ENCODE measurements around the gene SNX32. TPM values are rescaled to one million over a fixed set of nuclear protein-coding genes. Genes with fewer than 3 reads are reported as not detected.

SNX32 gene
- total RNA-seq, 1 donor from 2014 or later, result under 0.01 TPM

DNA sequence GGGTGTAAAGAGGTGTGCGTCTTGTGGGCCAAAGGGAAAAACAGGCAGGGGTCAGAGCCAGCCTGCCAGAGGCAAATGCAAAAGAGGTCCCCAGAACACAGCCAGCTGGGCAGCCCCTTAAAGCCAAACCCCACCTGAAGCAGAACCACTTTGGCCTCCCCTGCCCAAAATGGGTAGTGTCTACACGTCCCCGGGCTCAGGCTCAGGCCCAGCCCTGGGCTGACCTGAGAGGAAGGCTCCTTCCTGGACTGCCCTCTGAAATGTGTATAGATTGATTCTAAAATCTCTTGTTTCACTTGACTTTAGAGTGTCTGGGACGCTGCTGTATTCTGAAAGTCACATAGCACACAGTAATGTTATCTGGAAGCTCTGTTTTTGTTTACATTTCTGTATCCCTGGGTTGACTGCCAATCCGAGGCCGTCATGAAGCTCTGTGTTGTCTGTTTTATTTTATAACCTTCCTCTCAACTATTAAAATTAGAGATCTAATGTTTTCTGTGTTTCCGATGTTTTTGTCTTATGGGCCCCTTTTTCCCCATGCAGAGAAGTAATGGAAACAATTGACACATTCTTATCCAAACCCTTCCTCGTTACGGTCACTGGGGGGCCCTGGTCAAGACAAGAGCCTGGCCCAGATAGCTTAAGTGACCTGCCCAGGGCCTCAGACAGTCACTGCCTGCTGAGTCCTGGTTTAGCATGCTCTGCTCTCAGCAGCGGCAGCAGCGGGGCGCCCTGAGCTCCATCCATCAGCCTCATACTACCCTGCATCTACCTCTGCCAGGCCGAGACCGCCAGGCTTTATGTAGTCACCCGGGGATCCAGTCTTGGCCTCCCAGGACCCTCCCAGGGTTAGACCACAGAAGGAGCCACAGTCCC is 36.8 kb upstream of the SNX32 start:
- no peak for DNase-seq (ENCODE audit: low read depth in 2 of 2)

DNA sequence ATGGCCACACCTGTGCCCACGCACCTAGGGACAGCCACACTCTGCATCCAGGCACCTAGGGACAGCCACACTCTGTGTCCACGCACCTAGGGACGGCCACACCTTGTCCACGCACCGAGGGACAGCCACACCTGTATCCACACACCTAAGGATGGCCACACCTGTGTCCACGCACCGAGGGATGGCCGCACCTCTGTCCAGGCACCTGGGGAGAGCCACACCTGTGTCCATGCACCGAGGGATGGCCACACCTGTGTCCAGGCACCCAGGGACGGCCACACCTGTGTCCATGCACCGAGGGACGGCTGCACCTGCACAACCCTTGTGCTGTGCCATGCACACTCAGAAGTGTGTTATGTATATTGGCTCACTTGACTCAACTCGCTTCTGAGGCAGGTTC is 36.1 kb upstream of the SNX32 start:
- DNase-seq (ENCODE audit: low read depth in 2 of 2), result no peak

DNA sequence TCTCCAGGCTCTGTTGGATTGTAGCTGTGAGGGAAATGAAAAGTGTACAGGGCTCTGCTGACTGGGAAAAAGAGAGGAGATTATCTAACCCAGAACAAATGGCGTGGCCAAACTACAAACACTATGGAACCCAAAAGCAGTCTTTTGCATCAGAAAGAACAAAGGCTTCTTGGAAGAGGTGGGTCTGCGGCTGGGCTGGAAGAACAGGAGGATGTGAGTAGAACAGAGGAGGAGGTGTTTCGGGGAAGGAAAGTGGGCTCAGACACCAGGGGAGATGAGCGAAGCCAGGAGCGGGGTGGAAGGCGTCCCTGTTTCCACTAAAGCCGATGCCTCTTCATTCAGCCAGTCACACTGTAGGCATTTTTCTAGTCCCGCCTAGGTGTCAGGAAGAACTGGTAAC is 34.9 kb upstream of the SNX32 start:
- no peak for DNase-seq (ENCODE audit: low read depth in 2 of 2)

DNA sequence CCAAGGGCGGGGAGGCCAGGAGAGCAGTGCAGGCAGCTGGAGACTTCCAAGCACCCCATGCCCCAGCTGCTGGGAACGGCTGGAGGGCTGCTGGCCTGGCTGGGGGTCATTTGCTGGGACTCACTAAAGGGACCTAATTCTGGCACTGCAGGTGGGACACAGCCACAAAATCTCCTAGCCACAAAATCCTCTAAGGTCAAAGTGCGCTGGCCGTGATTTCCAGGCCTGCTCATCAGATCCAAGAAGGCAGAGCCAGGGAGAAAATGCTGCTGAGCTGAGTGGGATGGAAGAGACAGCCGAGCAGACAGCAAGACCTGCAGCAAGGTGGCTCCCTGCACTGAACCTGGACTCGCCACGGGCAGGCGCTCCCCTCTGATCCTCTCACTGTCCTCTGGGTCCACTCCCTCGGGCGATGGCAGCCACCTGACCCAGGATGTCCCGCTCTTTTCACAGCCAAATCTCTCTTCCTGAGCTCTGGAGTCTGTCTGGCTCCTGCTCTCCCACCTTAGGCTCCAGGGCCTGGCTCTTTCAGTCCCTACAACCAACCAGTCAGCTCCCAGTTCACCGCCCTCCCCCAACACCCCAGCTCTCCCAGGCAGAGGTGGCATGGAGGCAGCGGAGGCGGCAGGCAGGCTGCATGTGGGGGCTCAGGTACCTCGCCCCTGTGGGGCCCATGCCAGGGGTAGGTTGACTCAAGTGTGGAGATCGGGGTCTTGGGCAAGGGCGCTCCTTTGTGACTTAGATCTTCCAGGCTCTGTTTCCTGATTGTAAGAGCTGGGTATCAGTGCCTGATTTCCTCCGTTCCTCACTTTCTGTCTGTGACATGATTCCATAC is 32.4 kb upstream of the SNX32 start:
- DNase-seq (ENCODE audit: low read depth in 2 of 2), result no peak

DNA sequence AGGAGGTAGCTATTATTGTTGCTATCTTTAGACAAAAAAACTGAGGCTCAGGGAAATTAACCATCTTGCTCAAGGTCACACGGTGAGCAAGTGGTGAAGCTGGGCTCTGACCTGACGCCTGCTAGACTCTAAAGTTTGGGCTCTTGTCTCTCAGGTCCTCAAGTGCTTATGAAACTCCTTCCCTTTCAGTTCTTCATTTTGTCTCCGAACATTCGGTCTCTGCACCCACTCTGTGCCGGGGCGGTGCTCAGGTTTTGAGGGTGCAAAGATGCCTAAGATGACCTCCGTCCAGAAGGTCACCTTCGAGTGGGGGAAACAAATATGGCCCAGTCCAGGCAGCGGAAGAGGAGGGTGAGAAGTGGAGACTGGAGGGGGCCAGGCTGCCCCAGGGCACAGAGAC is 30.9 kb upstream of the SNX32 start:
- DNase-seq (ENCODE audit: low read depth in 2 of 2), result no peak

DNA sequence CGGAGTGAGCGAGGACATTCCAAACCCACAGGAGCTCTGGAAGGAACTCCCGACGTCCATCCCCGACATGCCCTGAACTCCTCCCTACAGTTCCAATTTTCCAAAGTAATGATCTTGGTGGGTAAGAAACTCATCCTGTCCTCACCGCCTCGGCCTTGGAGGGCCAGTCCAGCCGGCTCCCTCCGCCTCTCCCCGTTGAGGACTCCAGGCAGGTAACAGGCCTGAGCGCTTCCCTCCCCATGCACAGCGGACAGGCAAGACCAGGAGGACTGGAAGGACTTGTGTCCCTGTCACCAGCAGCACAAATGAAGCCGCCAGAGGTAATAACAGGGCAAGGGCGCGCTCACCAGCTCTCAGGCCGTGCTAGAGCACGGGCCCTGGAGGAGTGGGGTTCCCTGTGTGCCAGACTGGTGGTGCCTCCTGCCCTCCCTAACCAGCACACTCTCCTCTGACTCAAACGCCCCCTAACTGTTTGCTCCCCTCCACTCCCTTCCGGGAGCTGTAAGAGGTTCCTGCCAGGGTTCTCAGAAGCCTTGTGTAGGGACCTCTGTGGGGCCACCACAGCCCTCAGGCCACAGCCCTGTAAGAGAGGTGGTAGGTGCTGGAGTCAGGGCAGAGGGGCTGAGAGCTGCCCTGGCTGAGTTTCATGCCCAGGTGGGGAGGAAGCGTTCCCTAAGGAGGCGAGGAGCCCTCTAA is 29.8 kb upstream of the SNX32 start:
- no peak for DNase-seq (ENCODE audit: low read depth in 2 of 2)

DNA sequence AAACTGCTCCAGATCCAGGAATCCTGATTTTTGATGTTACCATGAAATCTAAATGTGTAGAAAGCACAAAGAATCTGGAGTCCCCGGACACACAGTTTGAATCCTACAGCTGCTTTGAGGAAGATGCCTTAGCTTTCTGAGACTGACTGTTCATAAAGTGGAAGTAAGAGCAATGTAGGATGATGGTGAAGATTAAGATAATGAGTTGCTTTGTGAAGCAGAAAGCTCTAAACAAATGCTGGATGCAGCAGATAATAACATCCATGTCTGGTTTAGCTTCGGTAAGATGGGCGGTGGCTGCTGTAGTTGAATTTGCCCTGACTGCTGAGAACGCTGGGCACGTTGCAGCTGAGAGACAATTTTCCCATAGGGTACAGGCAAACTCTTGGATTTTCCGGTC is 26.8 kb upstream of the SNX32 start:
- DNase-seq (ENCODE audit: low read depth in 2 of 2), result no peak

DNA sequence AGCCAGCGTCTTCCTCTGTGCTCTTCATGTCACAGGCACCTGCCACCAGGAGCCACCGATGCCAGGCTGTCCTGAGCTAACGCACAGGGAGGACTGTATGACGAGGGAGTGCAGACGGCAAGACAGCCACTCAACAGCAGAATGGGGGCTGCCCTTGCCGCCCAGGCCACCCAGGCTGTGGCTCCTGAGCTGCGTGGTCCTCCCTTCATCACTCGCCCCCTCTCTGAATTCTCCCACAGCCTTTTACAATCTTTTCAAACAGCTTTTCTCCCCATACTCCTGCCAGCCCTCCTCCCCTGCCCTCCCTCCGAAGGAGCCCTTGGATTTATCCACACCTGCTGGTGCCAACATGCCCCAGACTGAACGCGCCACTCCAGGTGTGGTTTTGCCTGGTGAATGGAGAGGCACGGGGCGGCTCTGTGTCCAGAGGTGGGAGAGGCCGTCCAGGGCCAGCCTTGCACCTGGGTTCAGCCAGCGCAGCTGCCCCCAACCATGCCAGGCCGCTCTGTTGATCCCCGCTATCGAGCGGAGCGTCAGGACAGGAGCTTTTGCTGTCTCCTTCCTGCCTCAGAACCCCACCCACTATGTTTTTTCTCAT is 24.9 kb upstream of the SNX32 start:
- no peak for DNase-seq (ENCODE audit: low read depth in 2 of 2)

DNA sequence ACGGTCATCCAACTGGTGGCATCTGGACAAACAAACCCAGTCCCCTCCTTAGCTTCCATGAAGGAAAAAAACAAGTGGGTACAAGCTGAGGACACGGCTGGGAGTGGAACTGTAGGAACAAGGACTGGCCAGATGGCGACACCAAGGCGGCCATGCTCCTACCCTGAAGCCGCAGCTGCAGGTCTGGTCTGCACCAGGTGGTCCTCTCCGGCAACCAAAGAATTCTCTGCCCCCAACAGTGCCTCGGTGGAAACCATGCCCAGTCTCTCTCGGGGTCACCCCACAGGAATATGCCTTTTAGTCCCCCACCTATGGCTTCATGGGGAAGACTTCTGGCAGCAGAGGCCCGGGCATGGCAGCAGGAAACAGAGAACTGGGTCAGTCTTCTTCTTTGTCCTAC is 24.3 kb upstream of the SNX32 start:
- no peak for DNase-seq (ENCODE audit: low read depth in 2 of 2)

DNA sequence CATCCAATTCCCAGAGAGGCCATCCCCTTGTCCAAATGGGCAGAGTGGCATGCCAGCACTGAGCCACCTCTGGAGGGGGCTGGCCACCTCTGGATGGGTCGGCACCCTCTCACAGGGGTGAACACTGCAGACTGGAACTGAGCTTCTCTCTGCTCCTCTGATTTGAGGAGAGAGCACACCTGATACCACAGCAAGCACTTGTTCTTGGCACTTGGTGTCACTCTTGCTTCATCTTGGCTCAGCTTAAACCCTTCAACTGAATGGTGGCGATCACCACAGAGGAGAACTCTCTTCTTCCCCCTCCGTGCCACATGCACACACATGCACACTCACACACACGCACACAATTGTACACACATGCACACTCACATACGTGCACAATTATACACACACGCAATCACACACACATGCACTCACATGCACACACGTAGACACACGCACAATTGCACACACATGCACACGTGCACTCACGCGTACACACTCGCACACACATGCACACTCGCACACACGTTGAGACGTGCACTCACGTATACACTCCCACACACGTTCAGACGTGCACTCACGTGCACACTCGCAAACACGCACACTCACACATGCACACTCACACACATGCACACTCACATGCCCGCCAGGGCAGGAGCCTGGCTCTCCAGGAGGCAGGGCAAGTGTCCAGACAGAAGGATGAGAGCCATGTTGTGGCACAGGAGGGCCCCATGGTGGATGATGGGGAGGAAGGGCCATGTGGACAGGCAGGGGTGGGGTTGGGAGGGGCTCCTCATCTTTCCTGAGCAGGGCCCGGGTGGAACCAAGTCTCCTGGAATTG is 23.5 kb upstream of the SNX32 start:
- no peak for DNase-seq (ENCODE audit: low read depth in 2 of 2)

DNA sequence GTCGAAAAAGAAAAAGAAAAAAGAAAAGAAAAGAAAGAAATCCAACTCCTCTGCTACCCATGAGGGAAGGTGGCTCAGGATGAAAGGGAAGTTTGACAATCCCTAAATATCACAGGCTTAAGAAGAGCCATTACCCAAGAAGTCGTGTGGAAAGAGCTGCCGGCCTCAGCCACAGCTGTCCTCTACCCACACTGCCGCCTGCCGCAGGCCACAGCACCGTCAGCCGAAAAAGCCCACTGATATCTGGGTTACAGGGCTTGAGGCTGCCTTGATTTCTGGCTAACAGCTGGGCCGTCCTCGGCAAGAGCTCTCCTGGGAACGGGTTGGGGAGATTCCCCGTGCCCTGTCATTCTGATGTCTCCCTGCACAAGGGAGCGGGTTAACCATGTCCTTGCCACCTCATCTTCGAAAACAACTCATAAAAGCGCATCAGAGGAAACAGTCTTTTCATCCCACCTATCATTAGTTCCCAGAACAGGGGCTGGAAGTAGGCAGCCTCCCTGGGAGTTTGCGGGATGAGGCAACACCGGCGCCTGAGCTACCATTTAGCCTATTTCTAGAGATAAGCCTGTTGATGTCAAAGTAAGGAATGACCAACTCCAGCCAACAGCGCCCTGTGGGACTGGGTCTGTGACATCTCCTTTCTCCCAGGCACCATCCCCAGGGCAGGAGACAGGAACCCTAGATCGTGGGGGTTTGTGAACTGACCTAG is 21.8 kb upstream of the SNX32 start:
- no peak for DNase-seq (ENCODE audit: low read depth in 2 of 2)

DNA sequence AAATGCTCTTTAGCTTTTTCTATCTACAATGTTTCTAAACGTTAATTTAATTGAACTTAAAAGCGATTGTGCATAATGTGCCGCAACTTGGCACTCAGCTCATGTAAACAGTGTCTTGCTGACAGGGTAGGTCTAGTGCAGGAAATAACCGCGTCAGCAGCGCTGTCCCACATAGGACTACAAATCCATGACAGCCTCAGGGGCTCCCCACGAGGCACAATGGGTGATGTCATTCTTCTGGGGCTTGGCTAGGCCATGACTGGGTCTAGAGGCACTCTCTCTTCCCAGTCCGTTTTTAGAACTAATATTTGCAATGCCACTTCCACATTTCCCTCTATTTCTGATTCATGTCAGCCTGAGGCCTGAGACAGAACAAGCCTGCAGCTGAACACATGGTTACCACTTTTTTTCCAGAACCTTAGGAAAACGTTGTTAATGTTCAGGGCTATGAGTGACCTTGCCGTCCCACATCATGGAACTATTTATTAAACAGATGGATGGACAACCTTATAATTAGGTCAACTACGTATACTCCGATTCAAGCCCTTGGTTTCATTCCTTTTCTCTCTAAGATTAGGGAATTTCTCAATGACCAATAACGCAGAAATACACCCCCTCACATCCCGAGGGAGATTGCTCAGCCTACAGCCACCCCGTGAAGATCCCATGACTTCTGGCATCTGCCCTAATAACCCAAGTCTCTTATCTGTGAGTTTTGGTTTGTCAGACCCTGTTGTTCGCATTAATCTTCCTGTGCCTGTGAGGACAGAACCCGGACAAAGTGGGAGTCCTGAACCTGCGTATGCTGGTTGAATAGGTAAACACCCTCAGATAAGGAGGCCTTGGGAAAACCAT is 19.4 kb upstream of the SNX32 start:
- peak; percentile 43 to 87 for DNase-seq (ENCODE audit: low read depth in 2 of 2)

DNA sequence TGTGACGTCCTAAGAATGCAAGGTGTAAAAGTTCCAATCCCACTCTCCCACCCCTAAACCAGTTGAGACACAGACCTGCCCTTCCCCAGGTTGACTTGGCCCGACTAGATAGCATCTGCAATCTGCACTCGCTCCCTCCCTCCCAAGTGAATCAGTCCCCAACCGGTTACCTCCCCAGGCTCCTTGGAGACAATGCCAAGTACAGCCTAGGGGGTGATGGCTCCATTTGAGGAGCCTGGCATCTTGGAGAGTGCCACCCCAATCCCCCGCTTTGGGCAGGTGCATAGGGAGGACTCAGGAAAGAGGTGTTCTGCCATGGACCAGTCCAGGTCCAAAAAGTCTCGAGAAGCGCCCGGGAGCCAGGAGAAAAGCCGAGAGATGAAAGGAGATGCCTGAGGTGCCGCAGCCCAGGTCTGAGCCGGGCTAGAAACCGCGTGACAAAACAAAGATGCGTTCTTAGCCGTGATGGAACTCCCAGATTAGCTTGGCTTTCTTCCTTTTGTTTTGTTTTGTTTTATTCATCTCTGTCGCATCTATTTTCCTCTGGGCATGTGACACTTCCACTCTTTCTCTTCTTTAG is 18.7 kb upstream of the SNX32 start:
- DNase-seq (ENCODE audit: low read depth in 2 of 2), result no peak

DNA sequence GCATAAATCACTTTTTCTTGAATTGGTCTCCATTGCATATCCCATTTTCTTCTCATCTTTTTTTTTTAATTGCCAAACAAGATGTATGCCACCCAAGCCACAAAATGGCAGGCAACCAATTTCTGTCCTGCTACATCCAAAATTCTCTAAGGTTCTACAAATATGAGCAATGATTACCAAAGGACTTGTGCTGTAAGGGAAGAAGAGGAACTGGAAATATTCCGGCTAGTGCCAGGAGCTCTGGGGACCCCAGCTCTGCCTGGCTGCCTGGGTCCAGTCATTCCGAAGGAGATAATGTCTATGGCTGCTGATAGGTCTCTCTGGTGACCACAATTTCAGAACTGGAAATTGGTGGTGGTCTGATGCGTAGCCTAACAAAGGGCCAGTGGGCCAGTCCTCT is 17.1 kb upstream of the SNX32 start:
- no peak for DNase-seq (ENCODE audit: low read depth in 2 of 2)

DNA sequence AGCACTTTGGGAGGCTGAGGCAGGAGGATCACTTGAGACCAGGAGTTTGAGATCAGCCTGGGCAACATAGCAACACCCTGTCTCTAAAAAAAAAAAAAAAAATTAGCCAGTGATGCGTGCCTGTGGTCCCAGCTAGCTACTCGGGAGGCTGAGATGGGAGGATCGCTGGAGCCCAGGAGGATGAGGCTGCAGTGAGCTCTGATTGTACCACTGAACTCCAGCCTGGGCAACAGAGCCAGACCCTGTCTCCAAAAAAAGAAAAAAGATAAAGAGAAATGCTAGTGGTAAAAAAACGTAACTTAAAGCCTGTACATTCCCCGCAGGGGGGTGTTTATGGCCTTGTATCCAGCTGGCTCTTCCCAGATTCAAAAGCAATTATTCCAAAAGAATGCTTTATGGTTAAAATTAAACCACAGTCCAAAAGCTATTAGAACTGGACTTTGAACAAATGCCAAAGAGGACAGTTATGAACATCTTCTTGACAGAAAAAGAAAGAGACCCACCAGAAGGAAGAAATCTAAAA is 16.4 kb upstream of the SNX32 start:
- no peak for DNase-seq (ENCODE audit: low read depth in 2 of 2)

DNA sequence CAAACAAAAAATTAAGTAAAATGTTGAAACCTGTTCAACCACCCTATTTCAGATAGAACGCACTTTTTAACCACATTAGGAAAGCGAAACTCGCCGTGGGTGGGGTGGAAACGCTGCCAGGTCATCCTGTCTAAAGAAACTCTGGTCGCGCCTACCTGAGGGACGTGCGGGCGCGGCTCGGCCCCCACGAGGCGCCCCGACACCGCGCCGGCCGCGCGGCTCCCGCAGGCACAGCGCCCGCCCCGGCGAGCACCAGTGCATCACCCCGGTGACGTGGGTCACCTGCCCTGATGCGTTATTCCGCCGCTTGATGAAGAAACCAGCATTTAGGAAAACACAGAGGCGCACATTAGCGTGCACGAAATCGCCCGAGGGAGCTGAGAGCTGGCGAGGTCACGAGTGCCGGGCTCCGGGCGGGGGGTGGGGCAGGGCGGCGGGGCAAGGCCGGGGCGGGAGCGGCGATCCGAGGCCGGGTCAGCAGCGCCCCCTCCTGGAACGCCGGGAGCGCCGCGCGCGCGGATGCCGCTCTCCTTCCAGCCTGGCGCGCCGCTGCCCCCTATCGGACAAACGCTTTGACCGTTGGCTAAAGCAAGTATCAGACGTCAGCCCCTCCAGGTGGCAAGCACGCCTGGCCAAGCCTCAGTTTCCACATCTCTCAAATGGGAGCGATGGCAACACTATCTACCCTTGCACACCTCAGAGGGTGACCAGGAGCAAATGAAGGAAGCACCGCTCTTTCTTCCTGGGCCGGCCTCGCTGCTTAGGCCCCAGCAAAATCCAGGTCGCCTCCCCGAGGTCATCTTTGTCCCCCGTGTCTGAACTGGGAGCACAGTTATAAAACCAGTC is 15.7 kb upstream of the SNX32 start:
- peak; percentile 87 to 93 for DNase-seq (ENCODE audit: low read depth in 2 of 2)

DNA sequence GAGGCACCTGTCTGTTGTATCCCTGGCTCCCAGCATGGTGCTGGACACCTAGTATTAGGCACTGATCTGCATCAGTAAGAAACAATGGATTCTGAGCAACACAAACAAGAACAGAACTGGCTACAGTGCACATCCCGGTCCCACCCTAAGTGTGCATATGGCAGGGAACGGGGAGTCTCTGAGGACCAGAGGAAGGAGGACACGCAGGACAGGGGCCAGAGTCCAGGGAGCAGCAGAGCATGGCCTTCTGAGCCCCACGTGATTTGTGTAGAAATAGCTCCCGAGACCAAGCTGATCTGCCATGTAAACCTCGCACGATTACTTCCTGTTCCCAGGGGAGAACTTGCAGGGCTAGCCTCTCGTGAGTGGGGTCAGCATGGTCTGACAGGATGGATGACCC is 12.7 kb upstream of the SNX32 start:
- no peak for DNase-seq (ENCODE audit: low read depth in 2 of 2)
